ENCODE measurements around the gene KCNJ8. TPM values are rescaled to one million over a fixed set of nuclear protein-coding genes. Genes with fewer than 3 reads are reported as not detected.

The KCNJ8 gene
- 51.3 TPM for total RNA-seq
- long read RNA-seq, transcript KCNJ8-201 (3 exons, 2,389 nt): major isoform, 82 of 88 reads
- long read RNA-seq, partial matches to known transcripts: 3 of 88 reads
- long read RNA-seq, other reads (novel, unspliced or antisense): 3 of 88 reads

- TF ChIP-seq, protein P1, sequence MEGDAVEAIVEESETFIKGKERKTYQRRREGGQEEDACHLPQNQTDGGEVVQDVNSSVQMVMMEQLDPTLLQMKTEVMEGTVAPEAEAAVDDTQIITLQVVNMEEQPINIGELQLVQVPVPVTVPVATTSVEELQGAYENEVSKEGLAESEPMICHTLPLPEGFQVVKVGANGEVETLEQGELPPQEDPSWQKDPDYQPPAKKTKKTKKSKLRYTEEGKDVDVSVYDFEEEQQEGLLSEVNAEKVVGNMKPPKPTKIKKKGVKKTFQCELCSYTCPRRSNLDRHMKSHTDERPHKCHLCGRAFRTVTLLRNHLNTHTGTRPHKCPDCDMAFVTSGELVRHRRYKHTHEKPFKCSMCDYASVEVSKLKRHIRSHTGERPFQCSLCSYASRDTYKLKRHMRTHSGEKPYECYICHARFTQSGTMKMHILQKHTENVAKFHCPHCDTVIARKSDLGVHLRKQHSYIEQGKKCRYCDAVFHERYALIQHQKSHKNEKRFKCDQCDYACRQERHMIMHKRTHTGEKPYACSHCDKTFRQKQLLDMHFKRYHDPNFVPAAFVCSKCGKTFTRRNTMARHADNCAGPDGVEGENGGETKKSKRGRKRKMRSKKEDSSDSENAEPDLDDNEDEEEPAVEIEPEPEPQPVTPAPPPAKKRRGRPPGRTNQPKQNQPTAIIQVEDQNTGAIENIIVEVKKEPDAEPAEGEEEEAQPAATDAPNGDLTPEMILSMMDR (IDR thresholded peaks at IDR 0.05; ENCODE audit: borderline replicate concordance): no peak
- Histone ChIP-seq H3K4me3 (peak within 1 kb of the TSS; percentile 76), H3K36me3 (peaks cover 7% of the 10 kb centered on the region), H3K27ac (replicated peaks) (peak within 1 kb of the TSS; percentile 94), H3K27me3 (ENCODE audit: low read depth) (no peaks in the 10 kb centered on the region), H3K4me1 (peaks cover 59% of the 10 kb centered on the region), H3K9me3 (replicated peaks) (no peaks in the 10 kb centered on the region)
- peak; percentile 92 for DNase-seq
- intact Hi-C loops (cut with micrococcal nuclease): no loop called here
Observed at GRCh38 chr12:21774358-21775132, at the start of gene KCNJ8. TSS of gene KCNJ8 (minus strand) at chr12:21774706. CDS start at chr12:21773616, 1,090 bp downstream.

DNA sequence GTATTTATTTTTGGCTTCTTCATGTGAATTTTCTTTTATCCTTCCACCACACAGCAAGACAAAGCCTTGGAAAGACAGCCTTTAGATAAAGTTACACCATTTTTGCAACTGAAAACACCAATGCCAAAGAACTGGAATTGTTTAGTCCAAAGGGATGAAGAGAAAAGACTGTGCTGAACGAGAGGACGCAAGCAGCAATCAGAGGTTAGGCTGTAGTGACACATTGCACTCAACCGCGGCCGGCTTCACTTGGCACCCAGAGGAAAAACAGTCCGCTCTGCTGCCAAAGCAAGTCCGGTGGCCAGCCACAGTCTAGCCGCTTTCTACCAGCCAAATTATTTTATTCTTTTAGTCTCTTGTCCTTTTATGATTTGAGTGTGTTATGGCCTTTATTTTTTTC, 49.1 kb upstream of the KCNJ8 start:
- intact Hi-C loops (cut with micrococcal nuclease): no loop called here
- H3K4me1 ChIP-seq: peaks cover 49% of the 10 kb centered on the region
- H3K36me3 ChIP-seq: peaks cover 9% of the 10 kb centered on the region
- TF ChIP-seq, protein P1 (IDR thresholded peaks at IDR 0.05; ENCODE audit: borderline replicate concordance): no peak
- no peaks in the 10 kb centered on the region for H3K9me3 ChIP-seq (replicated peaks)
- no peaks in the 10 kb centered on the region for H3K27me3 ChIP-seq (ENCODE audit: low read depth)
- H3K4me3 ChIP-seq: no peak overlapping the region
- DNase-seq: peak; percentile 65
- peak overlapping the region; percentile 76 for H3K27ac ChIP-seq (replicated peaks)

DNA sequence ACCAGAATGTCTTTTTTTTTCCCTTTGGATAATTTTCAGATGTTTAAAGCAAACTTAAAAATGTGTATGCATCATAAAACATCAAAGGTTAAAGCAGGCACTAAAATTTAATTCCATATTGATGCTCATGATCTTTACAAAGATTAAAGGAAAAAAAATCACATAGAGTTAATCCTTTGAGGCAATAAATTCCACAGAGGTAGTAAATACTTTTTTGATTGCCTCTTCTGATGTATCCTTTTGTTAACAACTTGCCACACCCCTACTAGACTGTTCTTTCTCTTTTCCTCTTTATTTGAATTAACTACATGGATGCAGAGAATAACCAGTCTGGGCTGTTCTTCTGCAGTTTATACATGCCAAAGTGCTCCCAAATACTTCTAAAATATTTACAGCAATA, 45.2 kb upstream of the KCNJ8 start:
- DNase-seq: no peak
- Histone ChIP-seq H3K27ac (replicated peaks) (peak overlapping the region; percentile 62), H3K4me1 (peaks cover 40% of the 10 kb centered on the region), H3K4me3 (no peak overlapping the region), H3K36me3 (peaks cover 17% of the 10 kb centered on the region), H3K9me3 (replicated peaks) (no peaks in the 10 kb centered on the region), H3K27me3 (ENCODE audit: low read depth) (no peaks in the 10 kb centered on the region)
- intact Hi-C loops (cut with micrococcal nuclease): no loop called here
- TF ChIP-seq, protein P1 (IDR thresholded peaks at IDR 0.05; ENCODE audit: borderline replicate concordance): no peak

GRCh38 chr12:21819236-21819635, 44.7 kb upstream of the KCNJ8 start:
- TF ChIP-seq, protein P1 (IDR thresholded peaks at IDR 0.05; ENCODE audit: borderline replicate concordance): no peak
- Histone ChIP-seq H3K27me3 (ENCODE audit: low read depth) (no peaks in the 10 kb centered on the region), H3K4me3 (no peak overlapping the region), H3K9me3 (replicated peaks) (no peaks in the 10 kb centered on the region), H3K36me3 (peaks cover 20% of the 10 kb centered on the region), H3K27ac (replicated peaks) (peak overlapping the region; percentile 62), H3K4me1 (peaks cover 43% of the 10 kb centered on the region)
- intact Hi-C loops (cut with micrococcal nuclease): no loop called here
- no peak for DNase-seq

GRCh38 chr12:21818627-21819026, 44.1 kb upstream of the KCNJ8 start:
- peak overlapping the region; percentile 62 for H3K27ac ChIP-seq (replicated peaks)
- H3K36me3 ChIP-seq: peaks cover 20% of the 10 kb centered on the region
- no peak for DNase-seq
- no peaks in the 10 kb centered on the region for H3K9me3 ChIP-seq (replicated peaks)
- TF ChIP-seq, protein P1 (IDR thresholded peaks at IDR 0.05; ENCODE audit: borderline replicate concordance): no peak
- peaks cover 49% of the 10 kb centered on the region for H3K4me1 ChIP-seq
- H3K27me3 ChIP-seq (ENCODE audit: low read depth): no peaks in the 10 kb centered on the region
- H3K4me3 ChIP-seq: no peak overlapping the region
- intact Hi-C loops (cut with micrococcal nuclease): no loop called here
